NCI-H128 (cell line): ENCODE measurements around the gene TBC1D10A.

ENCODE experiments used
- DNase-seq: peaks from one replicate; lab custom pipeline; 2025; ENCODE audit not compliant: unreplicated experiment; lab: John Stamatoyannopoulos, UW

TBC1D10A gene

DNA sequence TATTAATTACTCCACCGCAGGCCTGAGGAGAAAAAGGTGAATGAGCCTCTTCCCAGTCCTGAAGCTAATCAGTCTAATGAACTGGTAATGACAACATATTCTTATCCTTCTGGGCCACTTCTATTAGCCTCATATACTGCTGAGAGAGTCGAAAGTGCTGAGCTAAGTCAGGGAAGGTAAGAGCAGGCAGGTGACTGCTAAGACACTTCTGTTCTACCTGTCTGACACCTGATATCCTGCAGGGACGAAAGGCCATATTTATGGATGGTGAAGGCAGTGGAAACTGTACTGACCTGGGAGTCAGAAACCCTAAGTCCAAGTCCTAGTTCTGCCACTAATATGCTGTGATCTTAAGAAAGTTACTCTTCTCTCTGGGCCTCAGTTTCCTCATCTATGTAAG, 3.5 kb downstream of the TBC1D10A start:
- no peak for DNase-seq

DNA sequence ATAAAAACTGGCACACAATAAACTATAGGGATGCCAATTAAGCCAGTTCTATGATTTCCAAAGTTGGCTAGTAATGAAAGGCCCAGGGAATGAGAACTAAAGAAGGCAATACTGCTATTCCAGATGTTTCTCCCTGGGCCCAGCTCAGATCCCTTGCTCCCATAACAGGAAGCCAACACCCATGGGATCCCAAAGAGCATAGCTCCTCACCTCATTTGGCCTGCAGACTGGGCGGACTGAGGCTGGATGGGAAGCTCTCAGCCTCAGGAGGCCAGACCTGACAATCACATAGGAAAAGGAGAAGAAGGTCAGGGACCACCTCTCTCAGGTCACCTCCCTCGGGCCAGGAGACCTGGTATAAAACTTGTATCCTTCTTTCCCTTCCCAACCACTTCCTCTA, 5.3 kb downstream of the TBC1D10A start:
- no peak for DNase-seq

DNA sequence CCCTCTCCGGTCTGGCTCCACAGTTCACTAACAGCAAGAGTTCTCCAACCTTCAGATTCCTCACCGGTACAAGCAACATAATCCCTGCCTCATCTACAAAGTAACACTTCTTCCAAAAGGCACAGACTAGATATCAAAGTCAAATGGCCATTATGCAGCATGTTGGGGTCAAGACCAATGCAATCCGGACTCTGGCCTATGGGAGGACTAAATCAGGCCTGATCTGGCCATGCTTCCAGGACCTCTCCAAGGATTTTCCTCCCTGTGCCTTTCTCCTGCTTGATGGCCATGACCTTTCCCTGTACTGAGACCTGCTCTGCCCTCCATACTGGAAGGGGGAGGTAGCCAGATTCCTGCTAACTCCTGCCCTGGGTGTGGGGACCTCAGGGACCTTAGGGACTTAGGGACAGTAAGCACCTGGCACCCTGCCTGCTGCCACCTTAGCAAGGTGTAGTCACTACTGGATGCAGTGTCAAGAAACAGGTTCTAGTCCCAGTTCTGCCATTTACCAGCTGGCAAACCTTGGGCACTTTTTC, 6.7 kb downstream of the TBC1D10A start:
- no peak for DNase-seq

DNA sequence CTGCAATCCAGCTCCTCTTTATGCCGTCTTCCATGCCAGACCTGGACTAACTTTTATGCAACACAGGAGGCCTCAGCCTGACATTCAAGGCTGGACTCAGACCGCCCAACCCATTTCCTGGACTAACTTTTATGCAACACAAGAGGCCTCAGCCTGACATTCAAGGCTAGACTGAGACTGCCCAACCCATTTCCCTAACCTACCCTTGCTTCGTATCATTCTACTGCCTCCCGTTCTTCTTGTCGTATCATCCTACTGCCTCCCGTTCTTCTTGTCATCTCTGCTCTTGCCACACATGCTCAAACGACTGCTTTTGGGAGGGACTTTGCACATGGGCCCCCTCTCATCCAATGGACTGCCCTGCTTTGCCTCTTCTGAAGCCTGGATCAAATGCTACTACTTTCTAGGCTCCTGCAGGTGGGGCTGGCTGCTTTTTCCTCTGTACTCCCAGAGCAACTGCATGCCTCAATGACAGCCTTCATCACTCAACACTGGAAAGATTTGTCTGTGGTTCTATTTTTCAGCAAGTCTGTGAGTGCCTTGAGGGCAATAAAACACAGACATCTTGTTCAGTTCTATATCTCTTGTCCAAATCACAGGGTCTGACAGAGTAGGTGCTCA, 7.8 kb downstream of the TBC1D10A start:
- DNase-seq: no peak

DNA sequence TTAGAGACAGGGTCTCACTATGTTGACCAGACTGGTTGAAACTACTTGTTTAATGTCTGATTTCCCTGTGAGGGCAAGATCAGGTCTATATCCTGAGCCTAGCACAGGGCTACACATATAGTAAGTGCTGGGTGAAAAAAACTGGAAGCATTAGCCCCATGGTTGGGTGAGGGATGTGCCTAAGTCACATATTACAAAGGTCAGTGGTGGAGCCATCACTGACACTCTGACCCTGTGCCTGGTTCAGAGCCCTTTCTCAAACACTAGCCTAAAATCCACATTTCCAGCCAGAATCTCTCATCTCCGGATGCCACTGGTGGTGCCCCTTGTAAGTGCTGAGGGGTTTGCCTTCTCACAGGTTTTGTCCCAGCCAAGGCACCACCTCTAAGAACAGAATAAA, 9.0 kb downstream of the TBC1D10A start:
- DNase-seq: no peak

DNA sequence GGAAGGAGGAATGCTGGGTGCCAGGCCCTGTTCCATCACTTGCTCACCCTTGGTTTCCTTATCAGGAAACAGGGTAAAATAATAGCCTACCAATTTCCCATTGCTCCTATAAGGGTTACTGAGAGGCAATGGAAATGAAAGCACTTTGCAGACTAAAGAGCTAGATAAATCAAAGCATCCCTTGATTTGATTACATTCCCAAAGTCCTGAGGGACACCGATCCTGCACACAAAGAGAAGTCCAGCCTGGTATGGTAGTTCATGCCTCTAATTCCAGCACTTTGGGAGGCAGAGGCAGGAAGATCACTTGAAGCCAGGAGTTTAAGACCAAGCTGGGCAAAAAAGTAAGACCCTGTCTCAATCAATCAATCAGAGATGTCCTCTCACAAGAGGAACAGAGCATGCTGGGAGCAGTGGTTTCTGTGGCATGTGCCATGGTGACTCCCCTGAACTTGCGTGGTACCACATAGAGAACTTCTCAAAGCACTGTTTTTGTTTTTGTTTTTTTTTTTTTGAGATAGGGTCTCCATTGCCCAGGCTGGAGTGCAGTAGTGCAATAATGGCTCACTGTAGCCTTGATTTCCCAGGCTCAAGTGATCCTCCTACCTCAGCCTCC, 10.7 kb downstream of the TBC1D10A start:
- no peak for DNase-seq

DNA sequence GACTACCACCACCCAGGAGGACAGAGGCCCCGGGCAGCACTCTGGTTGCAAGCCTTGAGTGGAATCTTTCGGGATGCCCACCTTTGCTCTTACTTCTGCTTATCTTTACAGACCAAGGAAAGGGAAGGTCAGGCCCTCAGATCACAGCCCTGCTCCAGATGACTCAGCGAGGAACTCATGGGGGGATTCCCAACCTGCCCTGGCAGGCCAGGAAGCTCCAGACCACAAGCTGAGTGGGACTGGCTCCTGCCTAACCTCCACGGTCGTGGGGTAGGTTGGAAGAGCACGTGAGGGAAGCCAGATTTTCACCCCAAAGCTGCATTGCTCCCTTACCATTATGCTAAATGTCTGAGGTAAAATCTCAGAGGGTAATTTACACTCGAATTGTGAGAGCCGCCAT, 11.8 kb downstream of the TBC1D10A start:
- no peak for DNase-seq

DNA sequence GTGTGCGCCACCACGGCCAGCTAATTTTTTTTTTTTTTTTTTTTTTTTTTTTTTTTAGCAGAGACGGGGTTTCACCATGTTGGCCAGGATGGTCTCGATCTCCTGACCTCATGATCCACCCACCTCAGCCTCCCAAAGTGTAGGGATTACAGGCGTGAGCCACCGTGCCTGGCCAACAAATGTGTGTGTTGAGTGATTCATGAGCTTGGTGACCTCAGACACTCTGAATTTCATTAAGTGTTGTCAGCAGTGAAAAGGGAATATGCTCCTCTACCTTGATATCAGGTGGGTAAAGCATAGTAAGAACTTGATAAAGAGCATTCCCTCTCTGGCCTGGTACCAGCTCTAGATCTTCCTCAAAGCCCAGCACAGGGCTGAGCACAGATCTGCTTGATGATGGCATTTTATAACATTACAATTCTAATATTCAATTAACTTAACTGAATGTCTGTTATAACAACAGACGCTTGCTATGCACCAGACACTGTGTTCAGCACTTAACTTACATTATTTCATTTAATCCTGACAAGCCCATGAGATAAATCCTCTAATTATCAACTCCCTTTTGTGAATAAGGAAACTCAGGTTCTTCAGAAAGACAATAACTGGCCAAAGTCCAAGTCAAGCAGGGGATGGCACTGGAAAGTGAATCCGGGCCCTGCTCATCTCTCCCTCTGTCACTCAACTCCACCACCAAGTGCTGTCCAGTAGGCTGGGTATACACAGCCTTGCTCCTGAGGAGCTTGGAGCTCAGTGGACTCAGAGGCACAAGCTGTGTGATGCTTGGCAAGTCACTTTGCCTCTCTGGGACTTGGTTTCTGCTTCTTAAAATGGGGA, 13.0 kb downstream of the TBC1D10A start:
- DNase-seq: no peak

DNA sequence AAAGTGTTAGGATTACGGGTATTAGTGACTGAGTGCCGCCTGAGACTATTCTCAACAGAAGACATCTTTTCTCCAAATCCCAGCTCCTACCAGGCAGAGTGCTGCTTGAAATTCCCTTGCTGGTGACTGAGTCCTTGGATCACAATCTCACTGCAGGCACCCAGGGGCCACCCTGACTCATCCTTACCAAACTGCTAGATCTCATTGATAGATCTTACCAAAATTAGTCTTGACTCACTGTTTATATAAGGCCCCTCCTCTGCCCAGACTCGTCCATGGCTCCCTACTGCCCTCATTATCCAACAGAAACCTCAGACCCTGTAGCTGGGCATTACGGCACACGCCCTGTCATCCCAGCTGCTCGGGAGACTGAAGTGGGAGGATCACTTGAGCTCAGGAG, 14.7 kb downstream of the TBC1D10A start:
- no peak for DNase-seq

DNA sequence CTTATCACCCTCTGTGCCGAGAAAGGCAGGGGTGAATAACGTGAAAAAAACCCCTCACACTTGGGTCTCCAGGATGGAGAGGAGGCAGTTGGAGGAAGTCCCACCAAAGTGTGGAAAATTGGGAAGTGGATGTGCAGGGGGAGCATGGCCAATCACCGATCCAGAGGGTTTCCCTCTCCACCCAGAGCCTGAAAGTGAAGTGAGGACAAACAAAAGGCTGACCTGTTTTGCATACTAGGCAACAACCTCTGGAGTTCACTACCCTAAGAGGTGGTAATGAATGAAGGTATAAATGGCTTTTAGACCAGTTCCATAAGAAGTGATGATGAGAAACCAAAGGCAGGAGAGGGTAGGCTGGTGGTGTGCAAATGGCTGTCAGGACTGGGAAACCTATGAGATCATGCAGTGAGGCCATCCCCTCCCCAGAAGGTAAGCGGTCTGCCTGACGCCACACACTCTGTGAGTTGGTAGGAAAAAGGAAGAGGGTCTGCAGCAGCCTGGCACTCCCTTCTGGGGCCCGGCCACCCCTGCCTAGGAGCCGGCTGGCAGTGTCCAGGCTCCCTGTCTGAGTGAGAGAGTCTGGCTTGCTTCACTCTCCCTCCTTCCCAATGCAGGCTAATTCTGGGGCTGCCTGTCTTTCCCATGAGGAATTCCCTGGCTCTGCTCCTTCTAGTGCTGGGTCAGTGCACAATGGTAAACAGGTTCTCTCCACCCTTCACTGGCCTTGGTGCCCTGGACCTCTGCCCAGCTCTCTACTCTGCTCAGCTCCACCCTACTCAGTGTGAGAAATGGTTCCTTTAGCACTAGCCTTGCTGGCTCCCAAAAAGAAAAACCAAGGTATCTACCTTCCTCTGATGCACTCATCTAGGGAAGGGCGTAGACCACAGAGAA, 15.6 kb downstream of the TBC1D10A start:
- no peak for DNase-seq

DNA sequence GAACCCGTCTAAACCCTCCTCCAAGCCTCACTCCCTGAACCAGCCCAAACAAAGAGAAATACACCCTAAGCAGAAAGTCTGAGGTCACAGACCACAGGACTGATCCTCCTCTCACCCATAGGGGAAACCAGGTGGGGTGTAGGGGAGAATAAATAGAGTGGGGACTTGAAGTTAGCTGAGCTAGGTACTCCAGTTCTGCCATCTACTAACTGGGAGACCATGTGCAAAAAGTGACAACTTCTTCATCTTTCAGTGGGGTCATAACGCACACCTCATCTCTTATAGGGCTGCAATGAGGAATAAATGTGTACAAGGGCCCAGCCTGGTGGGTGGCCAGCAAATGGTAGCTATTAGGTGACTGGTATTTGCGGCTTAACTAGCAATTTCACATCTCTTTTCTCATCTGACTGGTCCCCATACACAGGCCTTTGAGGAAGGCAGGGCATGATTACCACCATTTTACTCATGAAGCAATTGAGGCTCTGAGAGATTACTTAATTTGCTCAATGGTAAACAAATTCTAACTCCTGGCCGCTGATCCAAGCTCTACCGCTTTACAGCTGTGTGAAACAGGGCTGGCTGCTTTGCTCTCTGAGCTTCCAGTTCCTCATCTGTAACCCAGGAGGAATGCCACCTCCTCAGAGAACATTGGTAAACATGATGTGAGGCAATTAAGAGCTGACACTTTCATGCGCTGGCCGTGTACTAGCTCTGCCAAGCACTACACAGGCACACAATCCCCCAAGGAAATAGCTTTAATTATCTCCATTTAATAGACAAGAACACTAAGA, 16.6 kb downstream of the TBC1D10A start:
- no peak for DNase-seq

DNA sequence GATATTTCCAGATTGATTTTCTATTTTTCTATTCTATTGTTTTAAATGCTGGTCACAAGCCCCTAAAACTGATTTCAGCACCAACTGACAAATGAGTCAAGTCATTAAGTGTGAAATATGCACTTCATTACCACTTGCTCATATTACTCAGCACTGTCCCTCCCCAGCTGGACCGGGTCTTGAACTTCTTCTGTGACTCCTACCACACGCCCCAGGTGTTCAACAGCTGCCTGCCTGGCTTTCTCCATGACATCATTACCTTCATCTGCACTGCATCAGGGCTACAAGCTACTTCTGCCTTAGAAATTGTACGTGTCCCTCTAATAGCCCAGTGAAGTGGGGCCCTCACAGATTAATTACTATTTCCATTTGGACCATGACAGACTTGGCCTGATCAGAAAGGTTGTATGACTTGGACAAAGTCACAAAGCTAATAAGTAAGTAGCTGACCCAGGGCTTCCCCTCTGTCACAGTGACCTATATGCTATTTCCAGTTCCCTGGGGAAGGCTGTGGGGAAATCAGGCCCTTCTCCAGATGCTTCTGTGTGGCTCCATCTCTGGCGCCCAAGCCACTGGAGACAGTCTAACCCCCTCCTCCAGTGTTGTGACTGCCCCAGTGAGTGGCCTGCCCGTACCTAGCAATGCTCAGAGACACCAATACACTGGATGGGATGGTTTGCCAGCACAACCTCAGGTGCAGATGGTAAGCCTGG, 18.1 kb downstream of the TBC1D10A start:
- DNase-seq: no peak

DNA sequence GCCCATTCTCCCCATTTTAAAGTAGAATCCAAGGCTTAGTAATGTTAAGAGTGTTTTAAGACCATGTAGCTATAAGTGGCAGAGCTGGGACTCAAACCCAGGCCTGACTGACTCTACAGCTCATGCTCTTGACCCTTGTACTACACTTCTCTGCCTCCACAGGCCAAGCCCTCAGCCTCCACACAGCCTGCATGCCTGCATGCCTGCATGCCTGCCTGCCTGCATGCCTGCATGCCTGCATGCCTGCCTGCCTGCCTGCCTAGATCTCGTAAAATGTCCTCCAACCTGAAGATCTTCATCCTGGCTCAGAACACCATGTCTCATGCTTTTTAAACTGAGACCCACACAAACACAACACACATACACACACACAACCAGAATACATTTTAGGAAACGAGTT, 18.6 kb downstream of the TBC1D10A start:
- no peak for DNase-seq

DNA sequence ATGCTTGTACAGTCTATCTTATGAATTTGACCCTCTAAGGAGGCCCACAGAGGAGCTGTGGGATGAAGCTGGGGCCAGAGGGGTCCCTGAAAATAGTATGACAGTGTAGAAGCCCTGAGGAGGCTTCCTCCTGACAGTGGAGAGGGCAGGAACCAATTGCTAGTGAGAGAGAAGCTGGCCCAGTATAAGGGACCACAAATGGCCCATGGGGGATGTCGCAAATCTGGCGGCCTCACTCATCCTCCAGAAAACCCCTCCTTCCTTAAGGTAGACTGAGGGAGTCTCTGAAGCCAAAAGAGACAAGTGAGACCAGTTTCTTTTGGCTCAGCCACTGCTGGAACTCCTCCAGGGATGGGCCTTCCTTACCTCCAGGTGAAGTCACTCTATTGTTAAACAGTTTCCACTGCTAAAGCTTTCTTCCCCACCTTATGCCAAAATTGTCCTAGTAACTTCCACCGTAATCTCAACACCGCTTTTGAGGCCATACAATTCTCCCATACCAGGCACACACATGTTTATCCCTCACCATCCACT, 19.6 kb downstream of the TBC1D10A start:
- DNase-seq: no peak

DNA sequence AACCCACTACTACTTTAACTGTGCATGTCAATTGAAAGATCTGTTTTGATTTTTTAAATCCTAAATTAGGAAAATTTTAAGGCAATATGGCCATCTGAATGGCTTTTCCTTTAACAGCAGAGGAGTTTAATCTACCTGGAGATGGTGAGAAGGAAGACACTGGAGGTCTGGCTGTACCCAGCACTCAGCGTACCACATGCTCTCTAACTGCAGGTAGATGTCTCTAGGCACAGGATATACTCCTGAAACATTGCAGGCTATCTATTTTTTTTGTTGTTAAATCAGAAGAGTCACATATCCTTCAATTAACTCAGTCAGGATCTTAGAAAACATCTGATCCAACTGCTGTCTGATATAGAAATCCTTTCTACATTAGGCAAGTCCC, 20.1 kb downstream of the TBC1D10A start:
- DNase-seq: no peak

DNA sequence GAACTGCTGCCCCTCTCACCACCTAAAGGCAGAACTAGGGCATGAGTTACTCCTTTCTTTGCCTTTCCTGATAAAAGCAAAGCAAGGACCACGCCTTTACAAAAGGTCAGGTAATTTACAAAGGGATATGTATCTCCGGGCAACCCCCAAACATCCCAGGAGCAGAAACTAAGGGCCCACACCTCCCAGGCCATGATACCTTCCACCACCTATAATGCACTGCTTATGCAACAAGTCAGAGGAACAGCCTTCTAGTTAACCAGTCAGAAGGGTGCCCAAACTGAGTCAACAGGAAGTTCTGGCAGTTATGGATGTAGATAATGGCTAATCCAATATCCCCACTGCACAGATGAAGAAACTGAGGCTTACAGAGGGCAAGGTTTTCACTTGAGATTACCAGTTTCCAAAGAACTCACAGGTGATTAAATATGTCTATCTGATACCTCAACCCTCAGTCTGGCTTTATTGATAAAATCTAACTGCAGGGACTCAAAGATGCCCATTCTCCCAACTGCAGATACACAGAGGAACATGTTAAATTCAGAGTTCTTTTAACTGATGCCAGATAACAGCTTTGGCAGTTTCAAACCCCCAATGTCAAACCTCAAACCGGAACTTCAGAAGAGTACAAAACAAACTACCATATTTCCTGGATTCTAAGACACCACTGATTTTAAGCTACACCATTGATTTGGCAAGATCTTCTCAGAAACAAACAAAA, 20.7 kb downstream of the TBC1D10A start:
- no peak for DNase-seq

DNA sequence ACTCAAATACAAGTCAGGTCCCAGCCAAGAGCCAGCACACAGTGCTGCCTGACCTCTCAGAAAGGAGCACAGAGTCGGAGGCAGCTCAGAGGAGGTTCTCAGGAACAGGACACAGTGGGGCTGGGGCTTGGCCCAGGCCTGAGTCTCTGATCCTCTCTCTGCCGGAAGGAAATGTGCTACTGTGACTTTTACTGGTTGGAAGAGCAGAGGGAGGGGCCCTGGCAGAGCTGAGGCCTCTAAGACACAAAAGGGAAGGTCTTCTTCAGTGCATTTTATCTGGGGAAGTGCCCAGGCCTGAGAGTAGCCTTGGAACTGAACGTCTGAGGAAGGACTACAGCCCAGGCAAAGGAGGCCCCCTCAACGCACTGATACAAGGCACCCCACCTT, 21.2 kb downstream of the TBC1D10A start:
- DNase-seq: no peak

DNA sequence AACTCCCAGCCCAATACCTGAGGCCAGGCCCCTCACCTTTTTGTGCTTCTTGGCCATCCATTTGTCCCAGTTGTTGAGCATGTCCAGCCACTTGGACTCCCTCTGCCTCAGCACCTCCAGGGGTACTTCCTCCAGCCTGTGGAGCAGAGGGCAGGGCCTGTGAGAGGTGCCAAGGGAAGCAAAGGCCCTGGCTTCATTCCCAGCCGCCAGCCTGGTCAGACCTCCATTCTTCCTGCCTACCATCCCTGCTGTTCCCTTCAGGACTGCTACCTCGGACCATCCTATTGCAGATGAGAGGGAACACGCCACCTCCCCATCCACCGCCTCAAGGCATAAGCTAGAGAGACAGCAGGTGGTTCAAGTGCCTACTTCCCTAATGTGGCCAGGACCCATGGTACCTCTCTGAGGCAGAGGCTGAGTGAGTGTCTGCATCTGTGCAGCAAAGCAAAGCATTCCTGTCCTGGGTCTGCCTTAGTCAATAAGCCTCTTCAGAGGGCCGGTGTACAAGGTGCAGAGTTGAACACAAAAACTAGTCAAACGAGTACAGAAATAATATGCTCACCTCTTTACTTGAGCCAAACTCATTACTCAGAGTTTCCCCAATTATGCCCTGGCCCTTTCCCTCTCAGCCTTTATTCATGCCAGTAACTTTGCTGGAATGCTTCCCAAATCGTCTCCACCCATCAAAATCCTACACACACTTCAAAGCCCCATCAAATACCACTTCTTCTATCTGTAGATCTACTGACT, 22.1 kb downstream of the TBC1D10A start:
- no peak for DNase-seq
